Breast epithelium (tissue), 4 donors: ENCODE results near the gene BUB3. TPM values are rescaled to one million over a fixed set of nuclear protein-coding genes. Genes with fewer than 3 reads are reported as not detected.
A peak's percentile ranks its signal among the peaks of the same experiment; 100 is the strongest.

ENCODE experiments used
- DNase-seq, 2 donors: peaks; one replicate each; pipeline ENCODE4 v3.0.0-alpha.2; 2019; ENCODE audit warnings: low spot score in 2 of 2
- H3K27ac ChIP-seq, 2 donors: fragments of 200-600 bp; sonication (generic) in 1 of 2; one replicate each; pipeline ENCODE4 v1.5.1; 2016 to 2019; ENCODE audit warnings: mild to moderate bottlenecking in 1 of 2
- H3K27me3 ChIP-seq, 2 donors: fragments of 200-600 bp; sonication (generic) in 1 of 2; one replicate each; pipeline versions ENCODE4 v1.5.1 to v1.6.0; 2017 to 2019; ENCODE audit warnings: control low read depth in 1 of 2, mild to moderate bottlenecking in 1 of 2
- H3K36me3 ChIP-seq: fragments of 200-600 bp; one replicate; pipeline ENCODE4 v1.5.1; 2019
- H3K4me1 ChIP-seq, 2 donors: fragments of 200-600 bp; sonication (generic); one replicate each; pipeline ENCODE4 v1.5.1; 2016 to 2019; ENCODE audit warnings: control low read depth in 1 of 2
- H3K4me3 ChIP-seq, 3 donors: fragments of 200-600 bp; sonication (generic); 1 replicate in 2 of 3; 2 replicates in 1 of 3; pipeline ENCODE4 v1.5.1; 2016 to 2019; ENCODE audit warnings: mild to moderate bottlenecking in 3 of 3, moderate library complexity in 2 of 3
- H3K9me3 ChIP-seq, 2 donors: fragments of 200-600 bp; sonication (generic) in 1 of 2; one replicate each; pipeline ENCODE4 v1.5.1; 2016 to 2019; ENCODE audit warnings: control low read depth in 1 of 2
- CTCF ChIP-seq, 3 donors: fragments of 450-650 bp; IDR thresholded peaks; one replicate each; pipeline ENCODE4 v1.5.1; 2016 to 2017; ENCODE audit warnings: antibody characterized with exemption in 3 of 3, mild to moderate bottlenecking in 3 of 3, moderate library complexity in 3 of 3
- POLR2A ChIP-seq: fragments of 450-650 bp; IDR thresholded peaks from one replicate; pipeline ENCODE4 v1.6.1; 2016; ENCODE audit warnings: antibody characterized with exemption, mild to moderate bottlenecking, moderate library complexity
- POLR2AphosphoS5 ChIP-seq, 3 donors: sonication (generic); formaldehyde crosslinking; IDR thresholded peaks; one replicate each; pipeline ENCODE4 v1.6.1; 2017; ENCODE audit warnings: antibody characterized with exemption in 3 of 3
- intact Hi-C: fragments of 100-400 bp; cut with DNase I; formaldehyde crosslinking; loops from one replicate; pipeline ENCODE4 v1.15.1; 2023; ENCODE audit warnings: low total_unique reads
- total RNA-seq, 3 donors: library from RNA; depleted of rRNA; stranded (reverse); fragments of >200 nt; gene quantifications; one replicate each; pipeline ENCODE4 v1.1.0, GENCODE V29; 2016

BUB3 gene
- total RNA-seq, 3 donors from 2014 or later, result 96.4 to 100 (median 98.1) TPM

GRCh38 chr10:123134915-123135414 lies 19.2 kb upstream of the BUB3 start:
- Histone ChIP-seq H3K27me3 (peaks cover 22 to 98% of the 10 kb centered on the region in 2 donors), H3K27ac (no peak overlapping the region), H3K36me3 (no peaks in the 10 kb centered on the region), H3K4me3 (peak overlapping the region; percentile 28 to 68 (median 38)), H3K4me1 (peaks cover 10 to 16% of the 10 kb centered on the region in 2 donors), H3K9me3 (no peaks in the 10 kb centered on the region)
- no peak for DNase-seq
- intact Hi-C loops, result loop anchor here (10.0 kb wide), 1 partner anchor 420 kb away; no protein-coding TSS in a partner anchor
- TF ChIP-seq POLR2AphosphoS5 (IDR thresholded peaks at IDR 0.05), result no peak
- no peak for TF ChIP-seq POLR2A
- TF ChIP-seq CTCF (IDR thresholded peaks at IDR 0.05), result no peak

- H3K27me3 ChIP-seq, result peaks cover 23 to 99% of the 10 kb centered on the region in 2 donors
- H3K36me3 ChIP-seq, result no peaks in the 10 kb centered on the region
- intact Hi-C loops, result loop anchor here (10.0 kb wide), 1 partner anchor 419 kb away; no protein-coding TSS in a partner anchor
- H3K9me3 ChIP-seq, result no peaks in the 10 kb centered on the region
- no peak for TF ChIP-seq CTCF (IDR thresholded peaks at IDR 0.05)
- no peak for TF ChIP-seq POLR2AphosphoS5 (IDR thresholded peaks at IDR 0.05)
- TF ChIP-seq POLR2A, result no peak
- peaks cover 10 to 16% of the 10 kb centered on the region in 2 donors for H3K4me1 ChIP-seq
- DNase-seq, result no peak
- H3K27ac ChIP-seq, result no peak within 1 kb of the TSS
- peak within 1 kb of the TSS; percentile 28 to 68 (median 38) for H3K4me3 ChIP-seq
Observed at GRCh38 chr10:123135415-123136141, 18.6 kb upstream of the BUB3 start, which contains the start of gene HMX3. HMX3 (plus strand) TSS chr10:123135970; CDS start chr10:123136051, 81 bp downstream.

GRCh38 chr10:123136221-123136805 lies 17.9 kb upstream of the BUB3 start:
- Histone ChIP-seq H3K27ac (no peak overlapping the region), H3K36me3 (no peaks in the 10 kb centered on the region), H3K27me3 (peaks cover 23 to 100% of the 10 kb centered on the region in 2 donors), H3K4me1 (peaks cover 10 to 16% of the 10 kb centered on the region in 2 donors), H3K4me3 (peak overlapping the region; percentile 28 to 68 (median 38)), H3K9me3 (no peaks in the 10 kb centered on the region)
- DNase-seq, result no peak
- intact Hi-C loops, result loop anchor here (10.0 kb wide), 1 partner anchor 418 kb away; no protein-coding TSS in a partner anchor
- TF ChIP-seq POLR2AphosphoS5 (IDR thresholded peaks at IDR 0.05) (no peak), CTCF (IDR thresholded peaks at IDR 0.05) (no peak), POLR2A (no peak)

DNA sequence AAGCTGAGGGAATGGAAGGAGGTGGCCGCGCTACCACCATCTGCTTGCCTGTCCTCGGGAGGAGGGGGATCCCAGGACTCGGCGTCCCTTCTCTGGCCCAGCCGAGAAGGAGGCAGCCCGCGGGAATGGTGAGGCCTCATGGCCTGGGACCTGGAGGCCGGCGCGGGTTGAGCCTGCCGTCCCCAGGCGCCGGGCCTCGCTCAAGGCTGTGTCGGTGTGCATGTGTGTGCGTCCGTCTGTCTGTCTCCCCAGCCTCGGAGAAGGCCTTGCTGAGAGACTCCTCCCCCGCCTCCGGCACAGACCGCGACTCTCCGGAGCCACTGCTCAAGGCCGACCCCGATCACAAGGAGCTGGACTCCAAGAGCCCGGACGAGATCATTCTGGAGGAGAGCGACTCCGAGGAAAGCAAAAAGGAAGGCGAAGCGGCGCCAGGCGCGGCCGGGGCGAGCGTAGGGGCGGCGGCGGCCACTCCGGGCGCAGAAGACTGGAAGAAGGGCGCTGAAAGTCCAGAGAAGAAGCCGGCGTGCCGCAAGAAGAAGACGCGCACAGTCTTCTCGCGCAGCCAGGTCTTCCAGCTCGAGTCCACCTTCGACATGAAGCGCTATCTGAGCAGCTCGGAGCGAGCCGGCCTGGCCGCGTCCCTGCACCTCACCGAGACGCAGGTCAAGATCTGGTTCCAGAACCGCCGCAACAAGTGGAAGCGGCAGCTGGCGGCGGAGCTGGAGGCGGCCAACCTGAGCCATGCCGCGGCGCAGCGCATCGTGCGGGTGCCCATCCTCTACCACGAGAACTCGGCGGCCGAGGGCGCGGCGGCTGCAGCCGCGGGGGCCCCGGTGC lies 17.2 kb upstream of the BUB3 start:
- H3K9me3 ChIP-seq, result no peaks in the 10 kb centered on the region
- H3K4me1 ChIP-seq, result peaks cover 10 to 16% of the 10 kb centered on the region in 2 donors
- H3K4me3 ChIP-seq, result peak overlapping the region in 2 of 3 donors; percentile 20 to 68
- no peak for DNase-seq
- intact Hi-C loops, result loop anchor here (10.0 kb wide), 1 partner anchor 418 kb away; no protein-coding TSS in a partner anchor
- TF ChIP-seq CTCF (IDR thresholded peaks at IDR 0.05), result no peak
- no peak for TF ChIP-seq POLR2A
- no peak for TF ChIP-seq POLR2AphosphoS5 (IDR thresholded peaks at IDR 0.05)
- H3K27ac ChIP-seq, result no peak overlapping the region
- peaks cover 25 to 100% of the 10 kb centered on the region in 2 donors for H3K27me3 ChIP-seq
- no peaks in the 10 kb centered on the region for H3K36me3 ChIP-seq
